Kidney epithelial cell (primary cell): ENCODE results near the gene DPH5. TPM values are rescaled to one million over a fixed set of nuclear protein-coding genes. Genes with fewer than 3 reads are reported as not detected.

Experiments
- DNase-seq: peaks from one replicate; pipeline ENCODE4 v3.0.0-alpha.2; 2010; ENCODE audit warnings: low read depth
- H3K27me3 ChIP-seq: 2 replicates; pipeline ENCODE4 v1.6.0; 2011; ENCODE audit warnings: low read length; ENCODE audit not compliant: control insufficient read depth, insufficient read depth
- H3K36me3 ChIP-seq: 2 replicates; pipeline ENCODE4 v1.5.1; 2011; ENCODE audit warnings: low read length; ENCODE audit not compliant: control insufficient read depth, insufficient read depth
- H3K4me3 ChIP-seq: 2 replicates; pipeline ENCODE4 v1.5.1; 2011; ENCODE audit warnings: low read depth, mild to moderate bottlenecking, control low read depth, low read length
- total RNA-seq: library from RNA; depleted of rRNA; stranded (reverse); fragments of >200 nt; gene quantifications from 2 replicates; pipeline ENCODE4 v1.2.3, GENCODE V29; 2015
- TF ChIP-seq, protein P1 (sequence below): IDR thresholded peaks from 2 replicates; pipeline ENCODE4 v1.5.1; 2011; ENCODE audit warnings: mild to moderate bottlenecking, moderate library complexity, low read length, control low read depth, inconsistent platforms; ENCODE audit not compliant: insufficient read depth, poor library complexity, severe bottlenecking

DPH5 gene
- total RNA-seq, 1 donor from 2014 or later, result 34.5 TPM

DNA sequence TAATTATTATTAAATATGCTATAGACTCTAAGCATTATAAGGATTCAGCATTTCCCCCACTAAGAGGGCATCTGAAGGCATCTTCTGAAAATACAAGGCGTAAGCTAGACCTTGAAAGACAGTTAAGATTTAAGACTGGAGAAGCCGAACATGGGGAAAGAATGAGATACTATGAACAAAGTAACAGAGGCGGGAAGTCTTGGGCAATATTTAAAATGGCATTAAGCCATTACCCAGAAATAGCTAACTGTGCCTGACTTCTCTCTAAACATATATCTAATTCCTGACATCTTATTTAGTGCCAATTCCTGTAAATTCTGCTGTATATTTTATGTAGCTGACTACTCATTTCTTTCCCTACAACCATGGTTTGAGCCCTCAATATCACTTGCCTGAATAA, 20.9 kb downstream of the DPH5 start:
- no peak for DNase-seq
- H3K27me3 ChIP-seq, result no peaks in the 10 kb centered on the region
- no peak overlapping the region for H3K4me3 ChIP-seq
- TF ChIP-seq, protein P1, sequence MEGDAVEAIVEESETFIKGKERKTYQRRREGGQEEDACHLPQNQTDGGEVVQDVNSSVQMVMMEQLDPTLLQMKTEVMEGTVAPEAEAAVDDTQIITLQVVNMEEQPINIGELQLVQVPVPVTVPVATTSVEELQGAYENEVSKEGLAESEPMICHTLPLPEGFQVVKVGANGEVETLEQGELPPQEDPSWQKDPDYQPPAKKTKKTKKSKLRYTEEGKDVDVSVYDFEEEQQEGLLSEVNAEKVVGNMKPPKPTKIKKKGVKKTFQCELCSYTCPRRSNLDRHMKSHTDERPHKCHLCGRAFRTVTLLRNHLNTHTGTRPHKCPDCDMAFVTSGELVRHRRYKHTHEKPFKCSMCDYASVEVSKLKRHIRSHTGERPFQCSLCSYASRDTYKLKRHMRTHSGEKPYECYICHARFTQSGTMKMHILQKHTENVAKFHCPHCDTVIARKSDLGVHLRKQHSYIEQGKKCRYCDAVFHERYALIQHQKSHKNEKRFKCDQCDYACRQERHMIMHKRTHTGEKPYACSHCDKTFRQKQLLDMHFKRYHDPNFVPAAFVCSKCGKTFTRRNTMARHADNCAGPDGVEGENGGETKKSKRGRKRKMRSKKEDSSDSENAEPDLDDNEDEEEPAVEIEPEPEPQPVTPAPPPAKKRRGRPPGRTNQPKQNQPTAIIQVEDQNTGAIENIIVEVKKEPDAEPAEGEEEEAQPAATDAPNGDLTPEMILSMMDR, result no peak
- no peaks in the 10 kb centered on the region for H3K36me3 ChIP-seq

DNA sequence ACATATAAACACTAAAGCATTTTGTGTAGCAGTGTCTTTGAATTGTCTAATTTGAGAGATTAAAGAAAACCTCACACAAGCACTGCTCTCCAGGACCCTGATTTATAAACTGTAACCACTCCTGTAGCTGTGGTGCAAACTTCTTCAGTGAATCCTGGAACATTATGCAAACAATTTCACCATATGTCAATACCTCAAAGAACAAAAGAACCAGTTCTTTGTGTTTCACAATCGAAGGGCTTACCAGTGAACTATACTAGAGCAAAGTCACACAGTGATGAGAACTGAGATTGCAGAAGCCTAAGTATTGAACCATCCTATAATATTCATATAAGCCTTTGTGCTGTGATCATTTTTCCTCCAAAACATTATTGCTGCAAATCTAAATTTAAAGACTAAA, 21.5 kb downstream of the DPH5 start:
- no peaks in the 10 kb centered on the region for H3K27me3 ChIP-seq
- no peaks in the 10 kb centered on the region for H3K36me3 ChIP-seq
- no peak for DNase-seq
- H3K4me3 ChIP-seq, result no peak overlapping the region
- TF ChIP-seq, protein P1, result no peak

DNA sequence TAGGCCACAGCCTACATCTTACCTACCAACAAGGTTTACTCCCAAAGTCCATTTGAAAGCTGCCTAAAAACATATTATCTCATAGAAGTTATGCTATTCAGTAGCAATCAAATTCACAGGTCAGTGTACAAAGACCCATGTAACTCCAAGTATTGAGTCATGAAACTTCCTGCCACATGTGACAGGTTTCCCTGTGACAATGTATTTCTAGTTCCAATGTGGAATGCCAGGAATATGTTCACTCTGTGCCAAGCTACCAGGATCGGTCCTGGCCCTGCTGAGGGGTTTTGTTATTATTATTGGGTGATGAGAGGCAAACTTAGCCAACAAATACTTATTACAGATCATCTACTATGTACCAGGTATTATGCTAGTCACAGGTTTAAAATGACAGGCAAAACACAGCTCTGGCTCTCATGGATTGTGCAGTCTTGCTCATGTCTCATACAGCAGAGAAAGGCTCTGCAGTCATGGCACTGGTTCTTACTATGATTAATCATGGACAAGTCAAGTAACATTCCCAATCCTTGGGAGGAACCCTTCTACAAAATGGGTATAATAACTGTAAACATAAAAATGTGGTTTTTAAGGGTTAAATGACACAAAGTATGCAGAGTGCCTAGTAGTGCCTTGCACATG, 22.5 kb downstream of the DPH5 start:
- H3K27me3 ChIP-seq, result no peaks in the 10 kb centered on the region
- no peak for DNase-seq
- no peaks in the 10 kb centered on the region for H3K36me3 ChIP-seq
- H3K4me3 ChIP-seq, result no peak overlapping the region
- TF ChIP-seq, protein P1, result no peak

DNA sequence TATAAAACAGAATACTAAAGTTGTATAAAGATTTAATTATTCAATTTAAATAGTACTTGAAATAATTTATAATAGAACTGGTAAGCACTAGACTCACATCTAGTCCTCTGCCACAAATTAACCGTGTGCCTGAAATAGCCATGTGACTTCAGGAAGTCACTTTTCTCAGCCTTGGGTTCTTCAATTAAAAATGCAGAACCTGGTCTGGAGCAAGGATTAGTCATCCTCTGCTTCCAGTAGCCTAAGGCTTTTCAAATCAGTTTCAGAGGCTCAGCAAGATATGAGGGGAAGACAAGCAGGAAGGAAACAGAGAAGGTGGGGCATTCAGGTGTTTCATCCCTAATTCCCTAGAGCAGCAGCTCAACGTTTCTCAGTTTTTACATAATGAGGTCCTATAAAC, 23.0 kb downstream of the DPH5 start:
- Histone ChIP-seq H3K36me3 (no peaks in the 10 kb centered on the region), H3K27me3 (no peaks in the 10 kb centered on the region), H3K4me3 (no peak overlapping the region)
- TF ChIP-seq, protein P1, result no peak
- peak; percentile 29 for DNase-seq

DNA sequence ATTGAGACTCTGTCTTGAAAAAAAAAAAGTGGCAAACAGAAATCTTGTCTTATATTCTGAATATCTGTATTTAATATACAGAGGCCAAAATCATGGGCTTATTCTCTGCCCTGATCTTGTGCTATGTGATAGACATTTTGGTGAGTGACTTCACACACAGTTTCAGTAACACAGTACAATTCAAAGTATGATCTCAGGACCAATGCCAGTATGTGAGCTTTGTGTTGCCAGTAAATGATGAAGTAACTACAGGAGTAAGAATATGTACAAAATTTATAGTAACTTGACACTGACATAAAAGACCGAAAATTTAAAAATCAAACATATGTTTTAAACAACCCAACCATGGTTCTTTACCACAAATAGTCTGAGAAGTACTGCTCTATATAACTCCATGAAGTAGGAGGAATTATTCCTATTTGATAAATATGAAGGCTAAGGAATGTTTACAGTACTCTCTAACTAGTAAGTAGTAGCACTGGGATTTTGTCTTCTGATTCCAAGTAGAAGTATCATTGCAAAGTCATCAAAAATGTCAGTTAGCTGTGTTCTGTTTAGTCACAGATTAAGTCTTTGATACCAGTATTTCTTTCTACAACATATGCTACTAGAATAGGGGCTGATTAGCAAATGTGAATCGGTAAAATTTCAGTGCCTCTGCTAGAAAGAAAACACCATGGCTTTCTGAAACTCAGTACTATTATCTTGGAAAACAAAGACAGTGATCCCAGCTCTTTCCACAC, 25.3 kb downstream of the DPH5 start:
- Histone ChIP-seq H3K36me3 (no peaks in the 10 kb centered on the region), H3K4me3 (no peak overlapping the region), H3K27me3 (no peaks in the 10 kb centered on the region)
- no peak for DNase-seq
- TF ChIP-seq, protein P1, result no peak
